ENCODE results near the gene SULT4A1.

Gene SULT4A1

GRCh38 chr22:43802897-43803495, 59.3 kb downstream of the SULT4A1 start:
- H3K27me3 Mint-ChIP-seq = peaks cover 14% of the 10 kb centered on the region

GRCh38 chr22:43800970-43801369, 61.3 kb downstream of the SULT4A1 start:
- ATAC-seq = no peak
- Mint-ChIP-seq H3K27me3 (peaks cover 18% of the 10 kb centered on the region), H3K4me1 (no peaks in the 10 kb centered on the region), H3K27ac (no peak overlapping the region), H3K9me3 (peaks cover 8 to 24% of the 10 kb centered on the region in 2 donors), H3K4me3 (no peak overlapping the region)
- DNase-seq = no peak

More at GRCh38 chr22:43802897-43803495, 59.3 kb downstream of the SULT4A1 start:
- DNase-seq = no peak
- Mint-ChIP-seq H3K9me3 (peaks cover 8 to 24% of the 10 kb centered on the region in 2 donors), H3K27ac (no peak overlapping the region), H3K4me3 (no peak overlapping the region), H3K4me1 (no peaks in the 10 kb centered on the region)
- no peak for ATAC-seq

GRCh38 chr22:43798492-43798891, 63.8 kb downstream of the SULT4A1 start:
- Mint-ChIP-seq H3K27me3 (peaks cover 29% of the 10 kb centered on the region), H3K27ac (no peak overlapping the region), H3K9me3 (peaks cover 8 to 24% of the 10 kb centered on the region in 2 donors), H3K4me1 (no peaks in the 10 kb centered on the region), H3K4me3 (no peak overlapping the region)
- DNase-seq (no peak), ATAC-seq (no peak)

- peaks cover 29% of the 10 kb centered on the region for H3K27me3 Mint-ChIP-seq
- no peaks in the 10 kb centered on the region for H3K4me1 Mint-ChIP-seq
- no peak overlapping the region for H3K4me3 Mint-ChIP-seq
- peaks cover 8 to 21% of the 10 kb centered on the region in 2 donors for H3K9me3 Mint-ChIP-seq
- DNase-seq (no peak), ATAC-seq (no peak)
- no peak overlapping the region for H3K27ac Mint-ChIP-seq
Measured at GRCh38 chr22:43796567-43796966, 65.7 kb downstream of the SULT4A1 start.

- peaks cover 23% of the 10 kb centered on the region for H3K27me3 Mint-ChIP-seq
- DNase-seq = no peak
- no peak overlapping the region for H3K27ac Mint-ChIP-seq
- H3K4me3 Mint-ChIP-seq = no peak overlapping the region
- no peak for ATAC-seq
- no peaks in the 10 kb centered on the region for H3K4me1 Mint-ChIP-seq
- H3K9me3 Mint-ChIP-seq = peaks cover under 1 to 8% of the 10 kb centered on the region in 2 donors
Measured at GRCh38 chr22:43795320-43795719, 67.0 kb downstream of the SULT4A1 start.

GRCh38 chr22:43792905-43793304, 69.4 kb downstream of the SULT4A1 start:
- Mint-ChIP-seq H3K4me3 (no peak overlapping the region), H3K27ac (no peak overlapping the region), H3K4me1 (no peaks in the 10 kb centered on the region), H3K9me3 (no peaks in the 10 kb centered on the region), H3K27me3 (peaks cover 23% of the 10 kb centered on the region)
- DNase-seq (no peak), ATAC-seq (no peak)

- Mint-ChIP-seq H3K4me1 (no peaks in the 10 kb centered on the region), H3K27ac (no peak overlapping the region), H3K9me3 (no peaks in the 10 kb centered on the region), H3K27me3 (peaks cover 21% of the 10 kb centered on the region), H3K4me3 (no peak overlapping the region)
- DNase-seq (no peak), ATAC-seq (no peak)
Measured at GRCh38 chr22:43789452-43789851, 72.9 kb downstream of the SULT4A1 start.

- Mint-ChIP-seq H3K4me3 (no peak overlapping the region), H3K9me3 (no peaks in the 10 kb centered on the region), H3K27me3 (peaks cover 15% of the 10 kb centered on the region), H3K27ac (no peak overlapping the region), H3K4me1 (no peaks in the 10 kb centered on the region)
- ATAC-seq (no peak), DNase-seq (no peak)
Measured at GRCh38 chr22:43783777-43784176, 78.5 kb downstream of the SULT4A1 start.

- no peaks in the 10 kb centered on the region for H3K4me1 Mint-ChIP-seq
Measured at GRCh38 chr22:43782448-43782847, 79.9 kb downstream of the SULT4A1 start.

GRCh38 chr22:43777286-43777685, 85.0 kb downstream of the SULT4A1 start:
- H3K27ac Mint-ChIP-seq = no peak overlapping the region
- H3K9me3 Mint-ChIP-seq = no peaks in the 10 kb centered on the region
- no peaks in the 10 kb centered on the region for H3K4me1 Mint-ChIP-seq
- no peak for ATAC-seq
- DNase-seq = no peak
- no peak overlapping the region for H3K4me3 Mint-ChIP-seq
- H3K27me3 Mint-ChIP-seq = peaks cover 8% of the 10 kb centered on the region

More at GRCh38 chr22:43782448-43782847, 79.9 kb downstream of the SULT4A1 start:
- Mint-ChIP-seq H3K27me3 (peaks cover 13% of the 10 kb centered on the region), H3K27ac (no peak overlapping the region), H3K4me3 (no peak overlapping the region), H3K9me3 (no peaks in the 10 kb centered on the region)
- no peak for DNase-seq
- no peak for ATAC-seq

- Mint-ChIP-seq H3K4me3 (no peak overlapping the region), H3K27ac (peak overlapping the region in 1 of 2 donors; percentile 7), H3K4me1 (no peaks in the 10 kb centered on the region), H3K27me3 (peaks cover 8% of the 10 kb centered on the region), H3K9me3 (no peaks in the 10 kb centered on the region)
- ATAC-seq = no peak
- DNase-seq = no peak
Measured at GRCh38 chr22:43776081-43776670, 86.1 kb downstream of the SULT4A1 start.
